ENCODE data around the gene PRDX2.

PRDX2 gene

GRCh38 chr19:12801466-12802266 lies at the start of gene PRDX2, which contains the start of gene THSD8:
TSS of gene PRDX2 (minus strand) at chr19:12801800. CDS start at chr19:12801261, 539 bp downstream.
TSS of gene THSD8 (plus strand) at chr19:12802069. CDS start at chr19:12802072, 3 bp downstream.
- no peak for TF ChIP-seq GATA2 (IDR thresholded peaks at IDR 0.05; ENCODE audit: low read depth, low read length)

GRCh38 chr19:12847159-12848139 lies 45.8 kb upstream of the PRDX2 start:
- no peak for TF ChIP-seq GATA3 (IDR thresholded peaks at IDR 0.05; ENCODE audit: low read depth, low read length)

- TF ChIP-seq GATA3 (IDR thresholded peaks at IDR 0.05; ENCODE audit: low read depth, low read length) (no peak), GATA2 (IDR thresholded peaks at IDR 0.05; ENCODE audit: low read depth, low read length) (no peak)
Observed at GRCh38 chr19:12843999-12844732, 42.6 kb upstream of the PRDX2 start.

- TF ChIP-seq GATA2 (IDR thresholded peaks at IDR 0.05; ENCODE audit: low read depth, low read length) = no peak
- TF ChIP-seq GATA3 (IDR thresholded peaks at IDR 0.05; ENCODE audit: low read depth, low read length) = no peak
Observed at GRCh38 chr19:12843328-12843727, 41.7 kb upstream of the PRDX2 start.

- no peak for TF ChIP-seq GATA2 (IDR thresholded peaks at IDR 0.05; ENCODE audit: low read depth, low read length)
- no peak for TF ChIP-seq GATA3 (IDR thresholded peaks at IDR 0.05; ENCODE audit: low read depth, low read length)
Observed at GRCh38 chr19:12842511-12842910, 40.9 kb upstream of the PRDX2 start.

DNA sequence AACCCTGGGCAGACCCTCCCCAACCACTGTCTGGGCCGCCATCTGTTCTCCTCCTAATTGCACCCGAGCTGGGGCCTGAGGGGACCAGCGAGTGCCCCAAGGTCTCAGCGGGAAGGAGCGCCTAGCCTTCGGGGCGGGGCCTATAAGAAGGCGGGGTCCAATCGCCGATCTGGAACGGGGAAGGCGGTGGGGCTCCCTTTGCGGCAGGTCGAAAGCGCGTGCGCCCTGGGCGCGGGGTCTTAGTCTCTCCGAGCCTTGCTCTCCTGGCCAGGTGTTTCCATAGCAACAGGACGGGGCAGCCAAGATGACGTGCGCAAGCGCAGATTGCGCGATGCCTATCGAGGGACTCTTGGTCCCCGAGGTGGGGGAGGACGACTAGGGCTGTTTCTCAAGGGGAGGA lies 39.5 kb upstream of the PRDX2 start:
- TF ChIP-seq GATA3 (IDR thresholded peaks at IDR 0.05; ENCODE audit: low read depth, low read length) (no peak), GATA2 (IDR thresholded peaks at IDR 0.05; ENCODE audit: low read depth, low read length) (no peak)

DNA sequence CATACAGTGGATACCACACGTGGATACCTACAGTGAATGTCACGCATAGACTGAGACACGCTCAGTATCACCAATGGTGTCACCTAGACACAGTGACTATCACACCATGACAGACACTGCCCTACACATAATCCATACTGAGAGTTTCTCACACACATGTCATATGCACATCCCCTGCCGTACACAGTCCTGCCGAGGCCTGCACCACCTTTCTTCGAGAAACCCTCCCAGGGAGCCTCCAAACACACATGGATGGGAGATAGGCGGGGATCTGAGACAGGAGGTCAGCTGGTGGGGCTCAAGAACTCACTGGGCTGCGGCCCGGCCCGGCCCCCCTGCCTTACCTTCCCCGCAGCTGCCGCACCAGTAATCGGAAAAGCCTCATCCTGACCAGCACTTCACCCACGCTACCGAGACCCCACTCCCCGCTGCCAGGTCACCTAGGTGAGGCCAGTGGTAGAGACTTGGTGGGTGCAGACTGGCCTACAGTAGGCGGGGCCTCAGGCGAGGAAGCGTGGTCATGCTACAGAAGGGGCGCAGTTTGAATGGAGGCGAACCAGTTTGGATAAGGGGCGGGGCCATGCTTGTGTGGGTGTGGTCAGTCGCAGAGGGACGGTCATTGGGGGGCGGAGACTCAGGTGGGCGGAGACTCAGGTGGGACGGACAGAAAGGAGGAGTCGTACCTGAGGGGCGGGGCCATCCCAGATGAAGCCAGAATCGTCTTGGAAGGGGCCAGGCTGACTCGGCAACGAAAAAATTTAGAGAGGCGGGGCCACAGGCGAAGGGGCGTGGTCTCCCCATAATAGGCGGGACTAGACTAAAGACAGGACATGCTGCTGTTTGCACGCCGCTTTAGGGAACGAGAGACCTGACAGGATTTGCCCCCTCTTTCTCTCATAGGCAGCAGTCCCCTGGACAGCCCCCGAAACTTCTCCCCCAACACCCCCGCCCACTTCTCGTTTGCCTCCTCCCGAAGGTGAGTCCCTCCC lies 38.8 kb upstream of the PRDX2 start:
- no peak for TF ChIP-seq GATA3 (IDR thresholded peaks at IDR 0.05; ENCODE audit: low read depth, low read length)
- TF ChIP-seq GATA2 (IDR thresholded peaks at IDR 0.05; ENCODE audit: low read depth, low read length) = no peak

GRCh38 chr19:12838886-12839756 lies 37.5 kb upstream of the PRDX2 start:
- TF ChIP-seq GATA3 (IDR thresholded peaks at IDR 0.05; ENCODE audit: low read depth, low read length) = no peak
- no peak for TF ChIP-seq GATA2 (IDR thresholded peaks at IDR 0.05; ENCODE audit: low read depth, low read length)

GRCh38 chr19:12838182-12838885 lies 36.7 kb upstream of the PRDX2 start, which contains the start of gene MAST1:
TSS of gene MAST1 (plus strand) at chr19:12838515. CDS start at chr19:12838573, 58 bp downstream.
- TF ChIP-seq GATA2 (IDR thresholded peaks at IDR 0.05; ENCODE audit: low read depth, low read length) = no peak
- TF ChIP-seq GATA3 (IDR thresholded peaks at IDR 0.05; ENCODE audit: low read depth, low read length) = no peak

- TF ChIP-seq GATA3 (IDR thresholded peaks at IDR 0.05; ENCODE audit: low read depth, low read length) (no peak), GATA2 (IDR thresholded peaks at IDR 0.05; ENCODE audit: low read depth, low read length) (no peak)
Observed at GRCh38 chr19:12837225-12837624, 35.6 kb upstream of the PRDX2 start.

GRCh38 chr19:12836529-12836863 lies 34.9 kb upstream of the PRDX2 start:
- TF ChIP-seq GATA2 (IDR thresholded peaks at IDR 0.05; ENCODE audit: low read depth, low read length) = no peak
- TF ChIP-seq GATA3 (IDR thresholded peaks at IDR 0.05; ENCODE audit: low read depth, low read length) = no peak

All from SH-SY5Y (cell line).